ENCODE data around the gene RAB11FIP4. TPM values are rescaled to one million over a fixed set of nuclear protein-coding genes. Genes with fewer than 3 reads are reported as not detected.

The RAB11FIP4 gene
- polyA plus RNA-seq, 3 donors, result 1.5 to 12.3 (median 1.7) TPM

GRCh38 chr17:31443386-31443785 lies 51.9 kb downstream of the RAB11FIP4 start:
- no peak overlapping the region for H3K27ac ChIP-seq (ENCODE audit: low read depth, low read length)
- WGBS, 3 donors, result 84 to 88% (median 85%) methylated on average over 7 of the region's 7 CpGs

DNA sequence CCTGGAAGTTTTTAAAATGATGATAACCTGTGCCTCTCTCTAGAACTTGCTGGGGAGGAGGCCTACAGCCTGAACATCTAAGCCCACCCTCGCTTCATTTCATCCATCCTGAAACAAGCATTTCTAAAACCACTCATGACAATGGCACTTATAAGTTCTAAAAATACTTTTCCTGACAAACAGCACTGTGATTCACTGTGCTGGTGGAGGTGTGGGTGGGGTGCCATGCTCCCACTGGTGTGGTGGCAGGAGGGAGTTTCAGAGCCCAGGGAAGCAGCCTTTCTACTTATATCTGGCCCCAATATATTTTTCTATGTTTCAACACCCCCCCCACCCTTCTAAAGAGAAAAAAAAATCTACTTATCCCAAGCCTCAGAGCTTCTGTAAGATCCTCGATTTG lies 52.6 kb downstream of the RAB11FIP4 start:
- 87 to 88% (median 87%) methylated on average over 2 of the region's 2 CpGs for WGBS, 3 donors
- no peak overlapping the region for H3K27ac ChIP-seq (ENCODE audit: low read depth, low read length)

- WGBS, 3 donors, result 83 to 86% (median 86%) methylated on average over 13 of the region's 13 CpGs
- H3K27ac ChIP-seq (ENCODE audit: low read depth, low read length), result no peak overlapping the region
These were observed 54.9 kb downstream of the RAB11FIP4 start for GRCh38 chr17:31446195-31446967.

DNA sequence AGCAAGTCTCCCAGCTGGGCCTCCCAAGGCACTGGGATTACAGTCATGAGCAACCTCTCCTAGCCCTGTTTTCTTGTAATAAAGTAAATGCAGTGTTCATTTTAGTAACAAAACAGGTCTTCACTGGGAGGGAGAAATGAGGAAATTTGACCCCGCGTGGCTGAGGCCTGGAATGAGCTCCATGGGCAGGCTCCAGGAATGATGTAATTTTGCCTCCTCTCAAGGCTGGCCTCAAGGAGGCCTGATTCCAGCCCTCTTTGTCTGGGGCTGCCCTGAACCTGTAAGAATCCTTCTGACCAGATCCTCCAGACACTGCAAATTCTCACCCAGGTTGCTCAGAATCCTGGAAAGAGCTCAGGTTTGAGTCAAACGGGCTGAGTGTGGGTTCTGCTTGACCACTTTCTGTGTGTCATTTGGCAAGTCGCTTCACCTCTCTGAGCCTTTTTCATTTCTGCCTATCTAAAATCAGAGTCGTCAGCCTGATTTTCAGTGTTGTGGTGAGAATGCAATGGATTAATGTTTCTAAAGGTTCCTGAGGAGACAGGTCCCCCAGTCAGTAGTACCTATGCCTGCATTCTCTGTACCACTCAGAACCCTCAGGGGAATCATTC lies 57.1 kb downstream of the RAB11FIP4 start:
- no peak overlapping the region for H3K27ac ChIP-seq (ENCODE audit: low read depth, low read length)
- 72 to 76% (median 74%) methylated on average over 5 of the region's 5 CpGs for WGBS, 3 donors

GRCh38 chr17:31449111-31449510 lies 57.6 kb downstream of the RAB11FIP4 start:
- 81 to 85% (median 84%) methylated on average over 7 of the region's 7 CpGs for WGBS, 3 donors
- H3K27ac ChIP-seq (ENCODE audit: low read depth, low read length), result no peak overlapping the region

GRCh38 chr17:31449746-31450145 lies 58.3 kb downstream of the RAB11FIP4 start:
- 78 to 86% (median 81%) methylated on average over 3 of the region's 3 CpGs for WGBS, 3 donors

GRCh38 chr17:31452101-31452500 lies 60.6 kb downstream of the RAB11FIP4 start:
- 86 to 88% (median 87%) methylated on average over 4 of the region's 4 CpGs for WGBS, 3 donors

More at GRCh38 chr17:31449746-31450145, 58.3 kb downstream of the RAB11FIP4 start:
- no peak overlapping the region for H3K27ac ChIP-seq (ENCODE audit: low read depth, low read length)

DNA sequence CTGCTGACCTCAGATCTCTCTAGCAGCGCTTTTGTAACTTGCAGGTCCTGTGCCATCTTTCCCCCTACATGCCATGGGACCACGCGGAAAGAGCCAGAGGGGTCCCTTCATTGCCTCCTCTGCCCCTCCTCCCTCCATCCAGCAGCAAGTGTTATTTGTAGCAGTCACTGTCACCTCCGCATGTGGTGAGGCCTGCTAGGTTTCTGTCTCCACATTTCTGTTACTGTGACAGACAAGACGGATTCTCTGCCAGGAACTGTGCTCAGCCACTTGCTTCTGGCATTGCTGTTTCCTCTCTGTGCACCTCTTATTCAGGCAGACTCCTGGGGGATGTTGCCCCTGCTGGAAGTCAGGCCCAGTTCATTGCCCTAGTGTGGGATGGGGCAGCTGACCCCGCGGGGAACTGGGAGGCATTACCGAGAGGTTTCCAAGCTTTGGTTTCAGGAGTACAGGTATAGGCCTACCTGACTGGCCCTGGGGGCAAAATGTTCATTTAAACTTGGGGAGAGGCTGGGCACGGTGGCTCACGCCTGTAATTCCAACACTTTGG lies 61.2 kb downstream of the RAB11FIP4 start:
- H3K27ac ChIP-seq (ENCODE audit: low read depth, low read length), result no peak overlapping the region
- WGBS, 3 donors, result 87 to 91% (median 88%) methylated on average over 10 of the region's 10 CpGs

More at GRCh38 chr17:31452101-31452500, 60.6 kb downstream of the RAB11FIP4 start:
- no peak overlapping the region for H3K27ac ChIP-seq (ENCODE audit: low read depth, low read length)

- no peak overlapping the region for H3K27ac ChIP-seq (ENCODE audit: low read depth, low read length)
- WGBS, 3 donors, result 73 to 85% (median 83%) methylated on average over 2 of the region's 2 CpGs
These were observed 62.4 kb downstream of the RAB11FIP4 start for GRCh38 chr17:31453896-31454295.

- WGBS, 3 donors, result 76 to 92% (median 91%) methylated on average over 5 of the region's 5 CpGs
- H3K27ac ChIP-seq (ENCODE audit: low read depth, low read length), result no peak overlapping the region
These were observed 65.3 kb downstream of the RAB11FIP4 start for GRCh38 chr17:31456814-31457213.

DNA sequence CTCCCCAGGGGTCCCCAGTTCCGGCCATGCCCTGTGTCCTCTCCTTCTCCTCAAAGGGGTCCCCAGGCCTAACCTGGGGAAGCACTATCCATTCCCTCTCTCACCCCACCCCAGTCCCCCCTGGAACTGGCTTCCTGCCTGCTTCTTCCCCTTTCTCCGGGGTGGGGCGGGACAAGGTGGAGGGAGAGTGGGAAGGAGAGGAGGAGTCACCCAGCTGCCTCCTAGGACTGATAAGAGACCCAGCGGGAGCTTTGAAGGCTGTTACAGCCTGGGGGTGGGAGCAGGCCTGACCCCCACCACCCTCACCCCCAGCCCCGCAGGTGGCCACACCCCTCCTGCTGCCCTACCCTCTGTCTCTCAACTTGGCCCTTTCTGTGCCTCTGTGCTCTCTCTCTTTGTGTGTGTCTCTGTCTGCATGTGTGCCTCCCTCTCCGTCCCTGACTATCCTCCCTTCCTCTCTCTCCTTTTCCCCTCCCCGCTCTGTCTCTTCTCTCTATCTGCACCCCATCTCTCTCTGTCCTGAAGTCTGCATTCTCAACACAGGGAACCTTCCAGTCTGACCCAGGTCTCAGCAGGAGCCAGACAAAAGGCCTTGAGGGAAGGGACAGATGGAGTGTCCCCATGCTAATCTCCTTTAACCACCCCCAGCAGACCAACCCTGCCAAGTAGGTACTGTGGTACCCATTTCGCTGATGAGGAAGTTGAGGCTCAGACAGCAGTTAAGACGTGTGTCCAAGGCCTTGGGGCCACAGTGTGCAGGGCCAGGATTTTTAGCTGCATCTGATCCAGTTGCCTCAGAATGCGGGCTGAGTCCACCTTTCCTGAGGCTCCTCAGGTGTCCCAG lies 66.1 kb downstream of the RAB11FIP4 start:
- 65 to 80% (median 67%) methylated on average over 8 to 10 of the region's 10 CpGs for WGBS, 3 donors
- no peak overlapping the region for H3K27ac ChIP-seq (ENCODE audit: low read depth, low read length)

DNA sequence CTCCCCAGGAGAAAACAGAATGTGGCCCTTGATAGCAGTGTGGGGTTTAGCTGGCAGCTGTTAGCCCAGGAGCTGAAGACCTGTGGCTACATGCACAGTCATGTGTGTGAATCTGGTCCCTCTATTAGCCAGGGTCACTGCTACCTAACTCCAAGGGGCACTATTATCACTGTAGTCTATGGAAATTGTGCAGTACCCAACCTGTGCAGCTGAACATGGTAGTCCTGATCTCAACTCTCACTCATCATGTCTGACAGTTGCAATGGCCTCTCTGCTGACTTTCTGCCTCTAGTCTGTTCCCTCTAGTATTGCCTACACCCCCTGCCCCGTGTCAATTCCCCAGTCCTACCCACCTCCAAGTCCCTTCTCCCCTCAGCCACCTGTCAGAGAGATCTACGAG lies 67.4 kb downstream of the RAB11FIP4 start:
- no peak overlapping the region for H3K27ac ChIP-seq (ENCODE audit: low read depth, low read length)
- WGBS, 3 donors, result 68 to 92% (median 83%) methylated on average over 2 of the region's 2 CpGs

DNA sequence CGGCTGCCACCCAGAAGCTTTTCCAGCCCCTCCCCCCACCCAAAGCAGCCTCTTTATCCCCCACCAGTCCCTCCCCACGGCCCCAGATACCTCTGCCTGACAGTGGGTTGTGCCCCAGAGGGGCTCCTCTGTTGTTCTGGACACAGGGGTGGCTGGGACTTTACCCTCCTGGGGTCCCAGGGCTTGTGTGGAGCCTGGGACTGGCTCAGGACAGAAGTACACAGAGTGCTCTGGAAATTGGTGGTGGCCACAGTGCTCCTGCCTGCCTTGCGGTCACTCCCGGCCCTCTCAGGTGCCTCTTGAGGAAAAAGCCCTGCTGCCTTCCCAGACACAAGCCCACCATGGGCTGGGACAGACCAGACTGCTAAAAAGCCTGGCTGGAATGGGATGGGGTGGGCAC lies 68.2 kb downstream of the RAB11FIP4 start:
- no peak overlapping the region for H3K27ac ChIP-seq (ENCODE audit: low read depth, low read length)
- WGBS, 3 donors, result 66 to 73% (median 71%) methylated on average over 4 of the region's 4 CpGs

GRCh38 chr17:31460226-31460721 lies 68.8 kb downstream of the RAB11FIP4 start:
- WGBS, 3 donors, result 69 to 77% (median 75%) methylated on average over 6 of the region's 6 CpGs

GRCh38 chr17:31461227-31461810 lies 69.8 kb downstream of the RAB11FIP4 start:
- WGBS, 3 donors, result 85 to 88% (median 88%) methylated on average over 8 of the region's 8 CpGs

More at GRCh38 chr17:31460226-31460721, 68.8 kb downstream of the RAB11FIP4 start:
- H3K27ac ChIP-seq (ENCODE audit: low read depth, low read length), result no peak overlapping the region

DNA sequence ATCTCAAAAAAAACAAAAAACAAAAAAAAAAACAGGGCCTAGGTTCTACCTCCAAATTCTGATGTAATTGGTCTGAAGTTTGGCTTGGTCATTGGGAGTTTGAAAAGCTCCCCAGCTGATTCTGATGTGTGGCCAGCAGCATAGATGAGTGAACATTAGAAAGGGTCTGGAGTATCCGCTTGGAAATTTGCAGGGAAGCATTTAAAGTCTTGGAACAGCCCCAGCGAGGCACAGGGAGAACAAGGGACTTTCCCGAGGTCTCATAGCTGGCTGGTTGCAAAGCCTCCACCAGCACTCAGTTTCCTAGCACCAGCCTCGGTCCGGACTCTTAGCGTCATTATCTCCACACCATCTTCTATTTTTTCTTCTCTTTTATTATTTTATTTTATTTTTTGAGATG lies 70.8 kb downstream of the RAB11FIP4 start:
- WGBS, 3 donors, result 67 to 82% (median 70%) methylated on average over 6 of the region's 6 CpGs
- no peak overlapping the region for H3K27ac ChIP-seq (ENCODE audit: low read depth, low read length)

More at GRCh38 chr17:31461227-31461810, 69.8 kb downstream of the RAB11FIP4 start:
- H3K27ac ChIP-seq (ENCODE audit: low read depth, low read length), result no peak overlapping the region

GRCh38 chr17:31466096-31466760 lies 74.8 kb downstream of the RAB11FIP4 start:
- no peak overlapping the region for H3K27ac ChIP-seq (ENCODE audit: low read depth, low read length)
- WGBS, 3 donors, result 75 to 86% (median 80%) methylated on average over 12 of the region's 12 CpGs

Measured in adipose tissue (tissue), 3 donors.